Muscle layer of colon (tissue), 2 donors: ENCODE measurements around the gene XKR7.
"Not testable (repeated sequence)": the region's sequence is repeated elsewhere in the genome, so short reads cannot be mapped to it uniquely, and the experiment has no call there.

Source experiments
- H3K27ac ChIP-seq: one replicate; pipeline ENCODE4 v1.7.0; 2013; ENCODE audit warnings: low read depth, mild to moderate bottlenecking, low read length, moderate library complexity
- H3K27me3 ChIP-seq, 2 donors: one replicate each; pipeline ENCODE4 v1.7.0; 2013; ENCODE audit warnings: low read length in 2 of 2, mild to moderate bottlenecking in 2 of 2; ENCODE audit not compliant: insufficient read depth in 2 of 2, control insufficient read depth in 1 of 2
- H3K36me3 ChIP-seq: one replicate; pipeline ENCODE4 v1.7.0; 2013; ENCODE audit warnings: mild to moderate bottlenecking, low read length; ENCODE audit not compliant: insufficient read depth
- H3K4me1 ChIP-seq: one replicate; pipeline ENCODE4 v1.7.0; 2013; ENCODE audit warnings: mild to moderate bottlenecking, low read length; ENCODE audit not compliant: insufficient read depth
- H3K4me3 ChIP-seq, 2 donors: one replicate each; pipeline ENCODE4 v1.7.0; 2013; ENCODE audit warnings: low read length in 2 of 2, low read depth in 1 of 2, mild to moderate bottlenecking in 1 of 2, moderate library complexity in 1 of 2
- H3K9ac ChIP-seq: one replicate; pipeline ENCODE4 v1.7.0; 2013; ENCODE audit warnings: low read length
- H3K9me3 ChIP-seq: one replicate; pipeline ENCODE4 v1.7.0; 2013; ENCODE audit warnings: mild to moderate bottlenecking, low read length
- donor health status: abdominal sarcoma.
- donor health status: Adenocarcinoma of cecum.

XKR7 gene

GRCh38 chr20:31927627-31928159 lies 40.3 kb upstream of the XKR7 start:
- peaks cover 0 to 7% of the 10 kb centered on the region in 2 donors for H3K27me3 ChIP-seq
- no peak overlapping the region for H3K9ac ChIP-seq
- H3K36me3 ChIP-seq = no peaks in the 10 kb centered on the region
- no peak overlapping the region for H3K4me3 ChIP-seq
- no peak overlapping the region for H3K27ac ChIP-seq
- no peaks in the 10 kb centered on the region for H3K9me3 ChIP-seq
- H3K4me1 ChIP-seq = no peaks in the 10 kb centered on the region

GRCh38 chr20:31929631-31930030 lies 38.3 kb upstream of the XKR7 start:
- H3K4me1 ChIP-seq, H3K9ac ChIP-seq, H3K36me3 ChIP-seq, H3K27ac ChIP-seq, H3K9me3 ChIP-seq, H3K4me3 ChIP-seq, H3K27me3 ChIP-seq: not testable (repeated sequence)

GRCh38 chr20:31930779-31931178 lies 37.2 kb upstream of the XKR7 start:
- H3K27ac ChIP-seq = no peak overlapping the region
- no peaks in the 10 kb centered on the region for H3K36me3 ChIP-seq
- H3K4me1 ChIP-seq = no peaks in the 10 kb centered on the region
- no peak overlapping the region for H3K4me3 ChIP-seq
- H3K9me3 ChIP-seq = no peaks in the 10 kb centered on the region
- no peaks in the 10 kb centered on the region for H3K27me3 ChIP-seq
- H3K9ac ChIP-seq = no peak overlapping the region

GRCh38 chr20:31933698-31934097 lies 34.3 kb upstream of the XKR7 start:
- Histone ChIP-seq H3K36me3 (no peaks in the 10 kb centered on the region), H3K4me3 (no peak overlapping the region), H3K27ac (no peak overlapping the region), H3K4me1 (no peaks in the 10 kb centered on the region), H3K27me3 (no peaks in the 10 kb centered on the region), H3K9ac (no peak overlapping the region), H3K9me3 (no peaks in the 10 kb centered on the region)

- Histone ChIP-seq H3K4me3 (no peak overlapping the region), H3K27ac (no peak overlapping the region), H3K9ac (no peak overlapping the region), H3K9me3 (no peaks in the 10 kb centered on the region), H3K4me1 (no peaks in the 10 kb centered on the region), H3K36me3 (no peaks in the 10 kb centered on the region), H3K27me3 (no peaks in the 10 kb centered on the region)
Measured at GRCh38 chr20:31934491-31934890, 33.5 kb upstream of the XKR7 start.

GRCh38 chr20:31934968-31935764 lies 32.8 kb upstream of the XKR7 start:
- Histone ChIP-seq H3K27ac (no peak overlapping the region), H3K27me3 (no peaks in the 10 kb centered on the region), H3K4me1 (no peaks in the 10 kb centered on the region), H3K4me3 (no peak overlapping the region), H3K9me3 (no peaks in the 10 kb centered on the region), H3K36me3 (no peaks in the 10 kb centered on the region), H3K9ac (no peak overlapping the region)

- Histone ChIP-seq H3K27ac (no peak overlapping the region), H3K36me3 (no peaks in the 10 kb centered on the region), H3K9ac (no peak overlapping the region), H3K27me3 (no peaks in the 10 kb centered on the region), H3K9me3 (no peaks in the 10 kb centered on the region), H3K4me3 (no peak overlapping the region), H3K4me1 (no peaks in the 10 kb centered on the region)
Measured at GRCh38 chr20:31936420-31936819, 31.5 kb upstream of the XKR7 start.

- Histone ChIP-seq H3K4me1 (peaks cover 3% of the 10 kb centered on the region), H3K27ac (no peak overlapping the region), H3K9me3 (no peaks in the 10 kb centered on the region)
Measured at GRCh38 chr20:31937820-31938219, 30.1 kb upstream of the XKR7 start.

GRCh38 chr20:31939661-31940060 lies 28.3 kb upstream of the XKR7 start:
- Histone ChIP-seq H3K36me3 (peaks cover 8% of the 10 kb centered on the region), H3K27ac (no peak overlapping the region), H3K4me1 (peaks cover 17% of the 10 kb centered on the region), H3K27me3 (no peaks in the 10 kb centered on the region), H3K9me3 (no peaks in the 10 kb centered on the region), H3K9ac (no peak overlapping the region), H3K4me3 (no peak overlapping the region)

More at GRCh38 chr20:31937820-31938219, 30.1 kb upstream of the XKR7 start:
- no peak overlapping the region for H3K9ac ChIP-seq
- no peak overlapping the region for H3K4me3 ChIP-seq
- H3K36me3 ChIP-seq = no peaks in the 10 kb centered on the region
- no peaks in the 10 kb centered on the region for H3K27me3 ChIP-seq

- Histone ChIP-seq H3K4me3 (no peak overlapping the region), H3K27me3 (no peaks in the 10 kb centered on the region), H3K36me3 (peaks cover 42% of the 10 kb centered on the region), H3K9me3 (no peaks in the 10 kb centered on the region), H3K4me1 (peaks cover 17% of the 10 kb centered on the region), H3K27ac (no peak overlapping the region), H3K9ac (no peak overlapping the region)
Measured at GRCh38 chr20:31943052-31943471, 24.9 kb upstream of the XKR7 start.

- Histone ChIP-seq H3K27ac (no peak overlapping the region), H3K9me3 (no peaks in the 10 kb centered on the region), H3K9ac (no peak overlapping the region), H3K36me3 (peaks cover 53% of the 10 kb centered on the region), H3K4me3 (no peak overlapping the region), H3K27me3 (no peaks in the 10 kb centered on the region), H3K4me1 (peaks cover 23% of the 10 kb centered on the region)
Measured at GRCh38 chr20:31945319-31945718, 22.6 kb upstream of the XKR7 start.

GRCh38 chr20:31945785-31946184 lies 22.2 kb upstream of the XKR7 start:
- no peak overlapping the region for H3K4me3 ChIP-seq
- H3K27ac ChIP-seq = no peak overlapping the region
- no peaks in the 10 kb centered on the region for H3K9me3 ChIP-seq
- no peaks in the 10 kb centered on the region for H3K27me3 ChIP-seq
- peaks cover 53% of the 10 kb centered on the region for H3K36me3 ChIP-seq
- peaks cover 28% of the 10 kb centered on the region for H3K4me1 ChIP-seq
- no peak overlapping the region for H3K9ac ChIP-seq
